G401 (cell line): Measurements from ENCODE around the gene DIP2C. TPM values are rescaled to one million over a fixed set of nuclear protein-coding genes. Genes with fewer than 3 reads are reported as not detected.
"Not testable (repeated sequence)": the region's sequence is repeated elsewhere in the genome, so short reads cannot be mapped to it uniquely, and the experiment has no call there.

ENCODE experiments used
- DNase-seq: peaks from one replicate; pipeline ENCODE4 v3.0.0-alpha.2; 2015; ENCODE audit warnings: low spot score
- in situ Hi-C: cut with HindIII; loops from 2 replicates; pipeline ENCODE4 v1.10.0; 2016; ENCODE audit warnings: low sequenced_read_pairs, mixed read lengths
- total RNA-seq: library from RNA; depleted of rRNA; stranded (reverse); fragments of >200 nt; shearing (Covaris generic); gene quantifications from 2 replicates; pipeline ENCODE4 v1.2.3, GENCODE V29; 2014

DIP2C gene
- total RNA-seq, 1 experiment from 2014 or later, result 9.0 TPM

GRCh38 chr10:486206-486605, 203.3 kb downstream of the DIP2C start:
- DNase-seq, result no peak

GRCh38 chr10:485776-486175, 203.7 kb downstream of the DIP2C start:
- peak; percentile 43 for DNase-seq
- in situ Hi-C loops, result no loop called here

More at GRCh38 chr10:486206-486605, 203.3 kb downstream of the DIP2C start:
- in situ Hi-C loops, result no loop called here

GRCh38 chr10:484925-485661, 204.4 kb downstream of the DIP2C start:
- no peak for DNase-seq
- in situ Hi-C loops, result no loop called here

- in situ Hi-C loops, result no loop called here
- peak; percentile 61 for DNase-seq
Observed at GRCh38 chr10:484441-484924, 205.0 kb downstream of the DIP2C start.

- no peak for DNase-seq
- in situ Hi-C loops, result no loop called here
Observed at GRCh38 chr10:483261-483660, 206.2 kb downstream of the DIP2C start.

- in situ Hi-C loops, result no loop called here
Observed at GRCh38 chr10:482848-483247, 206.6 kb downstream of the DIP2C start.

GRCh38 chr10:482051-482501, 207.4 kb downstream of the DIP2C start:
- in situ Hi-C loops, result no loop called here
- no peak for DNase-seq

More at GRCh38 chr10:482848-483247, 206.6 kb downstream of the DIP2C start:
- DNase-seq, result no peak

- in situ Hi-C loops, result no loop called here
- DNase-seq, result no peak
Observed at GRCh38 chr10:481628-482027, 207.8 kb downstream of the DIP2C start.

- DNase-seq, result no peak
- in situ Hi-C loops, result no loop called here
Observed at GRCh38 chr10:480928-481552, 208.4 kb downstream of the DIP2C start.

GRCh38 chr10:480498-480927, 209.0 kb downstream of the DIP2C start:
- DNase-seq, result no peak

GRCh38 chr10:479706-480497, 209.6 kb downstream of the DIP2C start:
- in situ Hi-C loops, DNase-seq: not testable (repeated sequence)

More at GRCh38 chr10:480498-480927, 209.0 kb downstream of the DIP2C start:
- in situ Hi-C loops, result no loop called here

- DNase-seq, result no peak
Observed at GRCh38 chr10:478471-479245, 210.8 kb downstream of the DIP2C start.

GRCh38 chr10:477620-478019, 211.8 kb downstream of the DIP2C start:
- in situ Hi-C loops, result no loop called here
- DNase-seq, result no peak

More at GRCh38 chr10:478471-479245, 210.8 kb downstream of the DIP2C start:
- in situ Hi-C loops, result no loop called here

GRCh38 chr10:476455-476780, 213.1 kb downstream of the DIP2C start:
- in situ Hi-C loops, result no loop called here
- DNase-seq, result no peak

GRCh38 chr10:475709-476454, 213.6 kb downstream of the DIP2C start:
- no peak for DNase-seq
- in situ Hi-C loops, result no loop called here

GRCh38 chr10:474946-475345, 214.5 kb downstream of the DIP2C start:
- in situ Hi-C loops, result no loop called here
- DNase-seq, result no peak

GRCh38 chr10:474406-474805, 215.1 kb downstream of the DIP2C start:
- in situ Hi-C loops, result no loop called here
- DNase-seq, result no peak

- in situ Hi-C loops, result no loop called here
- DNase-seq, result no peak
Observed at GRCh38 chr10:472241-472910, 217.1 kb downstream of the DIP2C start.
